ENCODE results near the gene MED9. TPM values are rescaled to one million over a fixed set of nuclear protein-coding genes. Genes with fewer than 3 reads are reported as not detected.

Gene MED9
- total and polyA plus RNA-seq, 2 of the 8 experiments (the other 6 are each of a cell fraction or from before 2014, with no cell fraction given): 15.8 to 19.7 TPM

- H3K23ac ChIP-seq (ENCODE audit: insufficient read length): no peak overlapping the region
- DNase-seq (ENCODE audit: low read depth in 1 of 2, low spot score in 2 of 2): no peak
- H2AK5ac ChIP-seq (ENCODE audit: low read depth, low read length): no peak overlapping the region
- TF ChIP-seq CEBPB (IDR thresholded peaks at IDR 0.05; ENCODE audit: low read depth, low read length): no peak
- no peak for TF ChIP-seq HDAC2 (IDR thresholded peaks at IDR 0.05; ENCODE audit: borderline replicate concordance in 1 of 2, low read depth in 2 of 2, low read length in 2 of 2)
- no peak for TF ChIP-seq POLR2AphosphoS5 (IDR thresholded peaks at IDR 0.05; ENCODE audit: low read depth, low read length)
- no peak for TF ChIP-seq KDM5A (IDR thresholded peaks at IDR 0.05; ENCODE audit: low read length)
- TF ChIP-seq CHD2 (IDR thresholded peaks at IDR 0.05; ENCODE audit: low read length): no peak
- no peak for TF ChIP-seq CREB1 (IDR thresholded peaks at IDR 0.05)
- no peak for TF ChIP-seq RXRA (IDR thresholded peaks at IDR 0.05; ENCODE audit: insufficient read depth, low read depth, low read length)
- TF ChIP-seq NANOG (IDR thresholded peaks at IDR 0.05; ENCODE audit: insufficient read depth, low read depth, low read length, poor library complexity, severe bottlenecking): no peak
- no peak overlapping the region for H4K91ac ChIP-seq (replicated peaks; ENCODE audit: insufficient read length, low read length)
- no peak overlapping the region for H2BK120ac ChIP-seq (replicated peaks; ENCODE audit: low read depth, low read length)
- H3K56ac ChIP-seq (replicated peaks; ENCODE audit: insufficient read length, low read depth, low read length): no peak overlapping the region
- WGBS, 2 experiments (ENCODE audit: extremely low coverage in 1 of 2, insufficient coverage in 1 of 2, insufficient read length in 1 of 2, insufficient replicate concordance in 2 of 2, low coverage in 1 of 2, low lambda C conversion rate in 2 of 2, missing lambda C conversion rate in 1 of 2): 66% methylated on average over 5 of the region's 5 CpGs; no CpG with 5 or more reads in 1 of the 2 experiments
- H4K20me1 ChIP-seq (replicated peaks in 1 of 2; ENCODE audit: control insufficient read depth in 1 of 2, insufficient read depth in 2 of 2, low read length in 2 of 2): no peaks in the 10 kb centered on the region
- ChIA-PET CTCF (ENCODE audit: partially characterized antibody) (interaction anchor here (2.3 to 3.5 kb wide), 3 partner anchors 8 to 57 kb away, joined by 5 to 18 read pairs (median 11); no protein-coding TSS in a partner anchor), POLR2A (ENCODE audit: partially characterized antibody) (no interaction called here)
- H2BK15ac ChIP-seq (ENCODE audit: low read length): no peak overlapping the region
- peaks cover 0 to 4% (median 2%) of the 10 kb centered on the region in 4 experiments; a peak in 1 of 7 replicates for H3K4me1 ChIP-seq (replicated peaks in 1 of 4; ENCODE audit: control insufficient read depth in 3 of 4, insufficient read depth in 4 of 4, low read length in 3 of 4)
- H3K4me2 ChIP-seq (ENCODE audit: insufficient read depth in 1 of 2, low read depth in 2 of 2, low read length in 2 of 2): no peak overlapping the region
- no peak overlapping the region for H4K8ac ChIP-seq (ENCODE audit: extremely low read depth, insufficient read depth, low read length)
- H3K4me3 ChIP-seq (ENCODE audit: extremely low read depth in 1 of 4, insufficient read depth in 2 of 4, low read depth in 3 of 4, low read length in 4 of 4): no peak overlapping the region
- H3K9me3 ChIP-seq (ENCODE audit: insufficient read depth in 2 of 2, low read depth in 1 of 2, low read length in 1 of 2): no peaks in the 10 kb centered on the region
- H2AFZ ChIP-seq (ENCODE audit: low read length): no peak overlapping the region
- H2BK12ac ChIP-seq (ENCODE audit: low read depth, low read length): no peak overlapping the region
- no peak for FAIRE-seq
- H3K27me3 ChIP-seq (replicated peaks in 1 of 4; ENCODE audit: control insufficient read depth in 3 of 4, extremely low read depth in 1 of 4, insufficient read depth in 3 of 4, low read length in 3 of 4): no peaks in the 10 kb centered on the region
- H2BK5ac ChIP-seq (ENCODE audit: low read depth, low read length): no peak overlapping the region
- H3K14ac ChIP-seq (ENCODE audit: insufficient read length): no peak overlapping the region
- H3K18ac ChIP-seq (ENCODE audit: extremely low read depth, low read length): no peak overlapping the region
- H3K27ac ChIP-seq (ENCODE audit: low read depth, low read length): no peak overlapping the region
- no peaks in the 10 kb centered on the region for H3K36me3 ChIP-seq (ENCODE audit: control insufficient read depth in 2 of 4, insufficient read depth in 4 of 4, low read length in 3 of 4)
- no peak overlapping the region for H3K4ac ChIP-seq (replicated peaks; ENCODE audit: insufficient read length, low read depth, low read length)
- no peak overlapping the region for H2BK20ac ChIP-seq (ENCODE audit: low read length)
- H3K9ac ChIP-seq (replicated peaks in 1 of 4; ENCODE audit: extremely low read depth in 1 of 4, low read depth in 3 of 4, low read length in 3 of 4): no peak overlapping the region
- no peaks in the 10 kb centered on the region for H3K23me2 ChIP-seq (ENCODE audit: low read depth, low read length)
- H3K79me1 ChIP-seq (ENCODE audit: low read depth, low read length): no peaks in the 10 kb centered on the region
- no peaks in the 10 kb centered on the region for H3K79me2 ChIP-seq (ENCODE audit: control insufficient read depth in 1 of 2, insufficient read depth in 2 of 2, low read length in 2 of 2)
- no peak overlapping the region for H4K5ac ChIP-seq (ENCODE audit: insufficient read length, low read depth, low read length)
Measured at GRCh38 chr17:17448076-17448475, 28.7 kb upstream of the MED9 start.
